GM12892 (cell line): Measurements from ENCODE around the gene PEX14.

Experiments used
- DNase-seq: peaks from one replicate; pipeline ENCODE4 v3.0.0; 2011; ENCODE audit not compliant: insufficient read length
- FAIRE-seq: peaks from 2 replicates; lab custom pipeline; 2011; peaks lifted over from hg19 to GRCh38; lab: Jason Lieb, UNC
- POLR2A ChIP-seq: IDR thresholded peaks from 2 replicates; pipeline ENCODE4 v1.6.1; 2011; ENCODE audit warnings: low read depth, low read length, control low read depth
- POLR2AphosphoS5 ChIP-seq: IDR thresholded peaks from 2 replicates; pipeline ENCODE4 v1.6.1; 2011; ENCODE audit warnings: low read depth, low read length, control low read depth
- TAF1 ChIP-seq: IDR thresholded peaks from 2 replicates; pipeline ENCODE4 v1.6.1; 2011; ENCODE audit warnings: low read depth, mild to moderate bottlenecking, control low read depth, low read length, borderline replicate concordance

The PEX14 gene

DNA sequence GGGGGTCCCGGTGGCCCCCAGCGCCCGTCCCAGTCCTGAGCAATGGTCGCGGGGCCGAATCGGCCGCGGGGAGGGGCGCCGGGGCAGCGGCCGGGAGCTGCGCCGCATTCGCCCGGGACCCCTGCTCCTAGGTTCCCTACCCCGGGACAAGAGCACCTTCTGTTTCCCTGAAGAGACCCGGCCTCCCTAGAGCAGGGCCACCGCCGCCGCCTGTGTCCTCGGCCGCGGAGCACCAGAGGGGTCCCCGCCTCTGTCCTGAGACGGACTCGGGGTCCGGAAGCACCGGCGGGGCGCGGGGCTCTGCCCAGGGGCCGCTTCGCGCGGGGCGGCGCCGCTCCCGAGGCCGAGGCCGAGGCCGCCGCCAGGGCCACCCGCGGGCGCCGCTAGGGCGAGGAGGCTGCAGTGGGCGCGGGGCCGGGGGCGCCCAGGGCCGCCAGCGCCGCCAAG is 163.8 kb downstream of the PEX14 start:
- TF ChIP-seq POLR2A = no peak
- no peak for TF ChIP-seq POLR2AphosphoS5
- no peak for TF ChIP-seq TAF1
- FAIRE-seq (no peak), DNase-seq (no peak)

- no peak for TF ChIP-seq POLR2A
- no peak for TF ChIP-seq TAF1
- TF ChIP-seq POLR2AphosphoS5 = no peak
- FAIRE-seq (no peak), DNase-seq (no peak)
These were observed 164.4 kb downstream of the PEX14 start for GRCh38 chr1:10639011-10639774.

GRCh38 chr1:10639775-10640578 is 165.2 kb downstream of the PEX14 start:
- no peak for DNase-seq
- FAIRE-seq = no peak

GRCh38 chr1:10640843-10641553 is 166.2 kb downstream of the PEX14 start:
- DNase-seq (no peak), FAIRE-seq (no peak)
- TF ChIP-seq POLR2A (no peak), TAF1 (no peak), POLR2AphosphoS5 (no peak)

More at GRCh38 chr1:10639775-10640578, 165.2 kb downstream of the PEX14 start:
- TF ChIP-seq POLR2AphosphoS5 = no peak
- TF ChIP-seq POLR2A = no peak
- no peak for TF ChIP-seq TAF1

DNA sequence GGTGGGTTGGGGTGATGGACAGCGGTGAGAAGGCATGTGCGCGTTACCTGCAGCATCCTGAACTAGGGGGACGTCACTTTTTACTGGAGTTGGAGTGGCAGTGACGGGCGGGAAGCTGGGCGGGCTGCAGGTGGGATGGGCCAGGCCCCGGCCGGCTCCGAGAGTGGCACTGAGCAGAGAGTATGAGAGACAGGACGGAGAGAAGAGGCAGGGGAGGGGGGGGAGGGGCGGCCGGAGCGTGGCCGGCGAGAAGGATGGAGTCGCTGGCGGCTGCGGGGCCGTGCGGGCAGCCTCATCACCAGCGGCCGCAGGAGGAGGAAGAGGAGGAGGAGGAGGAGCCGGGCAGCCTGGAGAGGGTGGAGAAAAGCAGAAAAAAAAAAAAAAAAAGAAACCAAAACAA is 167.2 kb downstream of the PEX14 start:
- TF ChIP-seq TAF1 (no peak), POLR2AphosphoS5 (no peak), POLR2A (no peak)
- DNase-seq (no peak), FAIRE-seq (no peak)

- FAIRE-seq = no peak
- DNase-seq = no peak
- no peak for TF ChIP-seq TAF1
- no peak for TF ChIP-seq POLR2A
- TF ChIP-seq POLR2AphosphoS5 = no peak
These were observed 167.8 kb downstream of the PEX14 start for GRCh38 chr1:10642403-10643080.

DNA sequence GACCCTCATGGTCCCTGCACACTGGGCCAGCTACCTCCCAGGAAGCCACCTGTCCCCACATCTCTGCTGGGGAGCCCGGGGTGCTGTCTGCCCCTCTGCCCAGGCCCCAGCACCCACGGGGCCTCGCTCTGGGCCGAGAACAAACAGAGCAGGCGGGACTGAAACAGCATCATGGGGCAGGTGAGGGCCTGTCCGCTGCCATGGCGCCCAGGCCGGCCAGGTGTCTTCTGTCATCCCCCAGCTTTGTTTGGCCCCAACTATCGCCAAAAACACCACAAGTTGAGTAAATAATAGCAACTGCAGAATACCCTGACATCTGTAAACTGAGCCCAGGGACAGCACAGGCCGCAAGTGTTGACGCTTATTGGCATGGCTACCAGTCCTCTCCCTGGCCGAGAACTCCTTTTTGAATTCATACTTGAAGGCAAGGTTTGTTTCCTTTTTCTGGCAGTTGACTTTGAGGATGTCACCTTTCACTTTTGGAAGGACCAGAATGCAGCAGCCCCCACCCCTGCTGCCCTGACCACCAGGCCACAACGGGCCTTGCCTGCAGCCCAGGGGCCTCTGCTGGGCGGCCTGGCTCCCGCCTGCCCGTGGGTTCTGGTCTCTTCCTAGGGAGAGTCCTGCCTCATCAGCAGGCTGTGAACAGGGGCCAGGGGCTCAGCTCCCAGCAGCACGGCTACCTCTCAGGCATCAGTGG is 169.0 kb downstream of the PEX14 start:
- no peak for FAIRE-seq
- DNase-seq = no peak

DNA sequence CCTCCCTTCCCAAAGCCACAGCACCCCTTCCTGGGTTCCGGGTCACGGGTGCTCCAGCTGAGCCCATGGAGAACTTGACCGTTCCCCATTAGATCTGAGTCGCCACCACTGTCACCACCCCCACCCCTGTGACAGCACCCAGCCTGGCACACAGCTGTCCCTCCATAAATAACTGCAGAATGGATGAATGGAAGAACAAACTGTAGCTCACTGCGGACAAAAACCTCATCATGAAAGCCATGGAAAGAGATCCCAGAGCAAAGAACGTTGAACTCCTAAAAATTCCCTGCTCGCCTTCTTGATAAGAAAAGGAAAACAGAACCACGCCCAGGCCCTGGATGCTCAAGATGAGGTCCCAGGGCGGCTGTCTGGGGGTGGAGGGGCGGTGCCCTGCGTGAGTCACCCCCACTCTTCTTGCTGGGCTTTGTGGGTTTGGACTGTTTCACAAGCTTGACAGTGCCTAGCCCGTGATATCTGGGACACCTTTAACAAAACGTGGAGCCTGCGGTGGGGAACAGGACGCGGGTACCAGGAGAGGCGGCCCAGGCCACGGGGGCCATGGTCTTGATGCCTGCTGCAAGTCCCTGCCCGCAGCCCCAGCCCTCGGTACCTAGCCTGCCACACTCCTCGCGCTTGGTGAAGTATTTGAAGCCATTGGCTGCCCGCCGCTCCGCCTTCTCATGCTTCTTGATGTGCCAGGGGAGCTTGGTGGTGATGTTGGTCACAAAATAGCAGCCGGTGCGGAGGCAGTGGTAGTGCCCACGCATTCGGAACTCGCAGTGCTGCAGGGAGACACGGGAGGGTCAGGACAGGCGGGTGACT is 169.8 kb downstream of the PEX14 start:
- no peak for DNase-seq
- FAIRE-seq = no peak
- no peak for TF ChIP-seq POLR2AphosphoS5
- no peak for TF ChIP-seq POLR2A
- no peak for TF ChIP-seq TAF1

More for the DNA sequence above, 169.0 kb downstream of the PEX14 start:
- TF ChIP-seq TAF1 (no peak), POLR2A (no peak), POLR2AphosphoS5 (no peak)

DNA sequence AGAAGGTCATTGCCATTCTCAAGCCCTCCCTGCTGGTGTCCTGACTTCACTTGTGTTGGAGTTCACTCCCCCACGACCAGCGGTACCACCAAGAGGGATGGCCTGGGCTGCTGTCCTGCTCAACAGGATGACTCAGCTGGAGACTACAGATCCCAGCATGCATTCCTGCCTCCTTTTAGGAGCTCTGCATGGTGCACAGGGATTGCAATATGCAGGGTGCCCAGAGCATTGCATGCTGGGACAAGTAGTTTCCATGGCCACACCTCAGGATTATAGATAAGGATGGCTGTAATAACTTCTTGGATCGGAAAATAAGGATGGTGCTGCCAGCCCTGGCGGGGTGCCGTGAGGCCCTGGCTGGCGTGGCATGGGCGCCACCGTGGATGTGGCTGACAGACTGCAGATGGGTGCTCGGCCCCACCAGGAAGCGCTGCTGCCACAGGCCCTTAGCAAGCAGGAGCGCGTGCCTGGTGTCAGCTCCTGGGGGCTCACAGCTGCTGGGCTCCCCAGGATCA is 171.7 kb downstream of the PEX14 start:
- DNase-seq (no peak), FAIRE-seq (no peak)
- TF ChIP-seq TAF1 (no peak), POLR2AphosphoS5 (no peak), POLR2A (no peak)
